ENCODE results near the gene RNF207. TPM values are rescaled to one million over a fixed set of nuclear protein-coding genes. Genes with fewer than 3 reads are reported as not detected.
"Not testable (repeated sequence)": the region's sequence is repeated elsewhere in the genome, so short reads cannot be mapped to it uniquely, and the experiment has no call there.

The RNF207 gene
- total RNA-seq, 2 experiments from 2014 or later, result 12.1 to 16.4 TPM

- POLR2A ChIA-PET, result no interaction called here
- CTCF ChIA-PET, result interaction anchor here (1.2 to 2.5 kb wide), 2 partner anchors 9 to 12 kb away, joined by 3 to 6 read pairs; partner anchors contain the start of gene RNF207
Observed at GRCh38 chr1:6218375-6219164, 12.7 kb downstream of the RNF207 start.

- POLR2A ChIA-PET, result not testable (repeated sequence)
- CTCF ChIA-PET, result interaction anchor here (0.6 to 2.5 kb wide), 3 partner anchors 10 to 329 kb away, joined by 3 to 6 read pairs (median 4); partner anchors contain the start of gene RNF207
Observed at GRCh38 chr1:6219641-6220040, 13.7 kb downstream of the RNF207 start.

GRCh38 chr1:6220236-6220635 lies 14.3 kb downstream of the RNF207 start:
- POLR2A ChIA-PET, result interaction anchor here (0.7 kb wide), 1 partner anchor 14 kb away, joined by 3 read pairs; the partner anchor contains the start of gene RNF207
- CTCF ChIA-PET, result interaction anchor here (0.6 kb wide), 1 partner anchor 328 kb away, joined by 4 read pairs; no protein-coding TSS in a partner anchor

GRCh38 chr1:6221210-6221784 lies 15.4 kb downstream of the RNF207 start:
- POLR2A ChIA-PET, result no interaction called here

GRCh38 chr1:6222636-6223035 lies 16.7 kb downstream of the RNF207 start:
- POLR2A ChIA-PET, result no interaction called here
- CTCF ChIA-PET, result no interaction called here

More at GRCh38 chr1:6221210-6221784, 15.4 kb downstream of the RNF207 start:
- CTCF ChIA-PET, result interaction anchor here (0.6 kb wide), 1 partner anchor 158 kb away, joined by 5 read pairs; no protein-coding TSS in a partner anchor

- CTCF ChIA-PET, result no interaction called here
- POLR2A ChIA-PET, result interaction anchor here (0.6 kb wide), 1 partner anchor 8 kb away, joined by 4 read pairs; no protein-coding TSS in a partner anchor
Observed at GRCh38 chr1:6223617-6224016, 17.7 kb downstream of the RNF207 start.

GRCh38 chr1:6224718-6225117 lies 18.8 kb downstream of the RNF207 start:
- ChIA-PET CTCF (no interaction called here), POLR2A (interaction anchor here (1.7 kb wide), 1 partner anchor 18 kb away, joined by 3 read pairs; no protein-coding TSS in a partner anchor)

GRCh38 chr1:6225651-6226050 lies 19.7 kb downstream of the RNF207 start:
- POLR2A ChIA-PET, result interaction anchor here (1.7 kb wide), 1 partner anchor 19 kb away, joined by 3 read pairs; no protein-coding TSS in a partner anchor

GRCh38 chr1:6233376-6233775 lies 27.5 kb downstream of the RNF207 start:
- ChIA-PET POLR2A (no interaction called here), CTCF (interaction anchor here (0.5 to 1.3 kb wide), 2 partner anchors 12 to 461 kb away, joined by 3 read pairs; no protein-coding TSS in a partner anchor)

More at GRCh38 chr1:6225651-6226050, 19.7 kb downstream of the RNF207 start:
- CTCF ChIA-PET, result interaction anchor here (0.7 kb wide), 1 partner anchor 9 kb away, joined by 3 read pairs; no protein-coding TSS in a partner anchor

- POLR2A ChIA-PET, result interaction anchor here (2.4 kb wide), 1 partner anchor 28 kb away, joined by 6 read pairs; the partner anchor contains the start of gene RNF207
- CTCF ChIA-PET, result interaction anchor here (0.7 to 2.3 kb wide), 6 partner anchors 9 to 189 kb away, joined by 3 to 8 read pairs (median 4); no protein-coding TSS in a partner anchor
Observed at GRCh38 chr1:6234502-6235295, 28.8 kb downstream of the RNF207 start.

- CTCF ChIA-PET, result interaction anchor here (0.7 to 2.3 kb wide), 6 partner anchors 9 to 188 kb away, joined by 3 to 8 read pairs (median 4); no protein-coding TSS in a partner anchor
- POLR2A ChIA-PET, result interaction anchor here (1.5 to 2.4 kb wide), 2 partner anchors 29 to 158 kb away, joined by 5 to 6 read pairs; partner anchors contain the start of genes ACOT7 and RNF207
Observed at GRCh38 chr1:6235296-6235677, 29.4 kb downstream of the RNF207 start.

- ChIA-PET CTCF (interaction anchor here (1.3 to 3.1 kb wide), 2 partner anchors 9 to 30 kb away, joined by 5 to 9 read pairs; partner anchors contain the start of gene RNF207), POLR2A (no interaction called here)
Observed at GRCh38 chr1:6237093-6237492, 31.2 kb downstream of the RNF207 start.

- CTCF ChIA-PET, result interaction anchor here (0.5 to 3.1 kb wide), 6 partner anchors 8 to 256 kb away, joined by 3 to 10 read pairs (median 6); partner anchors contain the start of gene RNF207
- POLR2A ChIA-PET, result no interaction called here
Observed at GRCh38 chr1:6239213-6239752, 33.4 kb downstream of the RNF207 start.

GRCh38 chr1:6239950-6240768 lies 34.2 kb downstream of the RNF207 start:
- CTCF ChIA-PET, result interaction anchor here (0.7 to 1.4 kb wide), 4 partner anchors 165 to 255 kb away, joined by 3 to 6 read pairs (median 3); no protein-coding TSS in a partner anchor
- POLR2A ChIA-PET, result no interaction called here

GRCh38 chr1:6241107-6241886 lies 35.4 kb downstream of the RNF207 start:
- POLR2A ChIA-PET, result no interaction called here

GRCh38 chr1:6241887-6242740 lies 36.2 kb downstream of the RNF207 start:
- ChIA-PET CTCF (interaction anchor here (0.6 to 1.6 kb wide), 5 partner anchors 19 to 181 kb away, joined by 3 to 5 read pairs (median 3); partner anchors contain the start of gene GPR153), POLR2A (interaction anchor here (0.6 kb wide), 1 partner anchor 181 kb away, joined by 5 read pairs; no protein-coding TSS in a partner anchor)

More at GRCh38 chr1:6241107-6241886, 35.4 kb downstream of the RNF207 start:
- CTCF ChIA-PET, result interaction anchor here (1.0 to 1.4 kb wide), 3 partner anchors 161 to 181 kb away, joined by 3 read pairs; no protein-coding TSS in a partner anchor

Data from activated CD8-positive, alpha-beta memory T cell treated with anti-CD3 and anti-CD28 coated beads for 36 hours (primary cell).